Erythroblast (primary cell): Measurements from ENCODE around the gene TBL1Y.

Experiments
- GATA1 ChIP-seq: IDR thresholded peaks from 2 replicates; pipeline ENCODE4 v1.6.1; 2011; ENCODE audit warnings: low read depth, mild to moderate bottlenecking, control low read depth, low read length, moderate library complexity
- POLR2A ChIP-seq: IDR thresholded peaks from 2 replicates; pipeline ENCODE4 v1.6.1; 2011; ENCODE audit warnings: mild to moderate bottlenecking, low read length

- TF ChIP-seq GATA1 (no peak), POLR2A (no peak)
Observed at GRCh38 chrY:7115871-7116270, 205.4 kb downstream of the TBL1Y start.
